Islet of Langerhans (tissue), 1 donor: ENCODE results near the gene LST1.

ENCODE experiments used
- FAIRE-seq: peaks from one replicate; lab custom pipeline; 2011; peaks lifted over from hg19 to GRCh38; lab: Jason Lieb, UNC

Gene LST1

GRCh38 chr6:31620586-31621319 lies 34.7 kb downstream of the LST1 start, which contains the start of gene PRRC2A:
Gene PRRC2A, plus strand, starts transcription at chr6:31620715. Its CDS starts 2,075 bp downstream, at chr6:31622790.
- FAIRE-seq = no peak

GRCh38 chr6:31621320-31621939 lies 35.4 kb downstream of the LST1 start:
- no peak for FAIRE-seq

GRCh38 chr6:31621991-31622390 lies 35.9 kb downstream of the LST1 start:
- no peak for FAIRE-seq

- no peak for FAIRE-seq
Observed at GRCh38 chr6:31622684-31623091, 36.6 kb downstream of the LST1 start.

- FAIRE-seq = no peak
Observed at GRCh38 chr6:31624070-31624469, 38.0 kb downstream of the LST1 start.

- FAIRE-seq = no peak
Observed at GRCh38 chr6:31626952-31627351, 40.9 kb downstream of the LST1 start.

- FAIRE-seq = no peak
Observed at GRCh38 chr6:31627690-31628287, 41.7 kb downstream of the LST1 start.

GRCh38 chr6:31629014-31629413 lies 42.9 kb downstream of the LST1 start:
- FAIRE-seq = no peak

GRCh38 chr6:31630177-31630934 lies 44.3 kb downstream of the LST1 start:
- FAIRE-seq = no peak

- no peak for FAIRE-seq
Observed at GRCh38 chr6:31631209-31631608, 45.1 kb downstream of the LST1 start.

- FAIRE-seq = no peak
Observed at GRCh38 chr6:31631681-31632278, 45.7 kb downstream of the LST1 start.

GRCh38 chr6:31632279-31632946 lies 46.3 kb downstream of the LST1 start:
- FAIRE-seq = no peak

- no peak for FAIRE-seq
Observed at GRCh38 chr6:31633447-31633846, 47.4 kb downstream of the LST1 start.

GRCh38 chr6:31634131-31634530 lies 48.1 kb downstream of the LST1 start:
- no peak for FAIRE-seq

- FAIRE-seq = no peak
Observed at GRCh38 chr6:31634969-31635575, 49.0 kb downstream of the LST1 start.

- no peak for FAIRE-seq
Observed at GRCh38 chr6:31636698-31637596, 50.9 kb downstream of the LST1 start.
